OCI-LY3 (cell line): ENCODE measurements around the gene EIF4H.

Source experiments
- EZH2phosphoT487 ChIP-seq: fragments of 200-600 bp; shearing (Covaris generic); IDR thresholded peaks from 2 replicates; pipeline ENCODE4 v1.6.1; 2018; ENCODE audit warnings: antibody characterized with exemption, mixed run types, low read depth
- TF ChIP-seq, protein P1 (sequence below): fragments of 200-600, 300-600 bp; sonication (generic); IDR thresholded peaks from 2 replicates; pipeline ENCODE4 v1.5.1; 2014; ENCODE audit warnings: antibody characterized with exemption, low read length, low read depth

DNA sequence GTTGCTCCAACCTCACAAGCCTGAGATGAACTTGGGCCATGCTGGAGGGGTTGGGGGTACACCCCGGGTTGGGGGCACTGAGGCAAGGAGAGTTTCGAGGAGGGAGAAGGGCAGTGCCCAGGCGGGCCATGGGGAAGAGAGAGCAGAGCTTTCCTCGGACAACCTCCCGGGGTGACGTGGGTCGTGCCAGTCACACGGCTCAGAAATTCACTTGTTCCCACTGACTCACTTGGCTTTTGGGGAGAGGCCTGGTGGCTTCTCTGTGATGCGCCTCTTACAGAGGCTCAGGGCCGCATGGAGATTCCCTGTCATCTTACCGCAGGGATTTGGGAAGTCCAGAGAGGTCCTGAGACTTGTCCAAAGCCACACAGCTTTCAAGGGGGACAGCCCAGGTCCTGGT lies 38.5 kb downstream of the EIF4H start:
- TF ChIP-seq, protein P1, sequence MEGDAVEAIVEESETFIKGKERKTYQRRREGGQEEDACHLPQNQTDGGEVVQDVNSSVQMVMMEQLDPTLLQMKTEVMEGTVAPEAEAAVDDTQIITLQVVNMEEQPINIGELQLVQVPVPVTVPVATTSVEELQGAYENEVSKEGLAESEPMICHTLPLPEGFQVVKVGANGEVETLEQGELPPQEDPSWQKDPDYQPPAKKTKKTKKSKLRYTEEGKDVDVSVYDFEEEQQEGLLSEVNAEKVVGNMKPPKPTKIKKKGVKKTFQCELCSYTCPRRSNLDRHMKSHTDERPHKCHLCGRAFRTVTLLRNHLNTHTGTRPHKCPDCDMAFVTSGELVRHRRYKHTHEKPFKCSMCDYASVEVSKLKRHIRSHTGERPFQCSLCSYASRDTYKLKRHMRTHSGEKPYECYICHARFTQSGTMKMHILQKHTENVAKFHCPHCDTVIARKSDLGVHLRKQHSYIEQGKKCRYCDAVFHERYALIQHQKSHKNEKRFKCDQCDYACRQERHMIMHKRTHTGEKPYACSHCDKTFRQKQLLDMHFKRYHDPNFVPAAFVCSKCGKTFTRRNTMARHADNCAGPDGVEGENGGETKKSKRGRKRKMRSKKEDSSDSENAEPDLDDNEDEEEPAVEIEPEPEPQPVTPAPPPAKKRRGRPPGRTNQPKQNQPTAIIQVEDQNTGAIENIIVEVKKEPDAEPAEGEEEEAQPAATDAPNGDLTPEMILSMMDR = no peak
- no peak for TF ChIP-seq EZH2phosphoT487
